GM12874 (cell line): ENCODE measurements around the gene ENTREP1.

Experiments
- TF ChIP-seq, protein P1 (sequence below): IDR thresholded peaks from 2 replicates; pipeline ENCODE4 v1.5.1; 2011; ENCODE audit warnings: low read depth, mild to moderate bottlenecking, control low read depth, low read length, moderate library complexity; ENCODE audit not compliant: insufficient read depth

The ENTREP1 gene

DNA sequence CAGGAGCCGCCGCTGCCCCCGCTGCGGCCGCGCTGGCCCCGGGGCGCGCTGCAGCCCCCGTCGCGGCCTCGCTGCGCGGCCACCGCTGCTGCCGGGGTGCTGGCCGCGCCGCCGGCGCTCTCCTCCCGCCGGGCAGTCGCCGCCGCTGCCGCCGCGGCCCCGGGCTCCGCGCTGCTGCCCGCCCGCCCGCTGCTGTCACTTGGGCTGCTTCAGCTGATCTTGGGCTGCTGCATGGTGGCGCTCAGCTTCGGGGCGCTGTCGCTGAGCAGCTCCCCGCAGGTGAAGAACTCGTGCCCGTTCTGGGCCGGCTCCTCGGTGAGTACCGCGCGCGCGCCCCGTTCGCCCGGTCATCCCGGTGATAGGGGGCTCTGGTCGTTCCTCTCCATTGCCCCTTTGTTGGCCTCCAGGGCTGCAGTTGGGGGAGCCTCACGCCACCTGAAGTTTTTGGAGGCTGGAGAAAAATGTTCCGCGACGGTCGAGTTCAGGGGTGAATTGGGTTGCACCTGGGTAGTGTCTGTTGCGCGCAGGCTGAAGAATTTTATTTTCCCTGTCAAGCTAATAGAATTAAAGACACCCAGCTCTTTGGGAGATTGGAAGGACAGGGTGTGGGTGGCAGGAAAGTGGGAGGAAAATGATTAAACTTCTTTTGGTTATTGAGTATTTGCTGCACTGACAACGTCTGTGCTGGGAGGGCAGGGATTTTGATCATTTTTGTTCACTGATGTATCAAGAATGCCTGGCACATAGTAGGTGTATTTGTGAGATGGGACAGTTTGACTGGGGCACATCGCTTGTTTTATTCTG is 596 bp downstream of the ENTREP1 start:
- TF ChIP-seq, protein P1, sequence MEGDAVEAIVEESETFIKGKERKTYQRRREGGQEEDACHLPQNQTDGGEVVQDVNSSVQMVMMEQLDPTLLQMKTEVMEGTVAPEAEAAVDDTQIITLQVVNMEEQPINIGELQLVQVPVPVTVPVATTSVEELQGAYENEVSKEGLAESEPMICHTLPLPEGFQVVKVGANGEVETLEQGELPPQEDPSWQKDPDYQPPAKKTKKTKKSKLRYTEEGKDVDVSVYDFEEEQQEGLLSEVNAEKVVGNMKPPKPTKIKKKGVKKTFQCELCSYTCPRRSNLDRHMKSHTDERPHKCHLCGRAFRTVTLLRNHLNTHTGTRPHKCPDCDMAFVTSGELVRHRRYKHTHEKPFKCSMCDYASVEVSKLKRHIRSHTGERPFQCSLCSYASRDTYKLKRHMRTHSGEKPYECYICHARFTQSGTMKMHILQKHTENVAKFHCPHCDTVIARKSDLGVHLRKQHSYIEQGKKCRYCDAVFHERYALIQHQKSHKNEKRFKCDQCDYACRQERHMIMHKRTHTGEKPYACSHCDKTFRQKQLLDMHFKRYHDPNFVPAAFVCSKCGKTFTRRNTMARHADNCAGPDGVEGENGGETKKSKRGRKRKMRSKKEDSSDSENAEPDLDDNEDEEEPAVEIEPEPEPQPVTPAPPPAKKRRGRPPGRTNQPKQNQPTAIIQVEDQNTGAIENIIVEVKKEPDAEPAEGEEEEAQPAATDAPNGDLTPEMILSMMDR, result no peak

GRCh38 chr9:69326261-69326660 is 1.2 kb downstream of the ENTREP1 start:
- TF ChIP-seq, protein P1, result no peak

DNA sequence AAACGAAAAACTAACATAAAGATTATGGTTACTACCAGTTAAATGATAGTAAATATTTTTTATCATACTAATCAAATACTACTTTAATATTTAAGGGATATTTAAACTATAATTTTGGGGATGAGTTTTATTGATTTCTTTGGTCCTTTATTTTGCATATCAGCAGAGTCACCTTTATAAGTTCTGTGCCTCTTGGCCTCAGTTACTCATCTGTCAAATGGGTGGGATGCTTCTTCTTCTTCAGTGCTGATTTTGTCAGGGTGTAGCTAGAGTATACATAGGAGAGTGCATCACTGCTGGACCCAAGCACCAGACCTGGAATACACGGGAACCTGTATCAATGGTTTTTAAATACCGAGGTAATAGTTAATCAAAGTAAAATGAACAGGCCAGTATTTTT is 5.6 kb downstream of the ENTREP1 start:
- TF ChIP-seq, protein P1, result no peak

- TF ChIP-seq, protein P1, result no peak
Observed at GRCh38 chr9:69331444-69331843, 6.4 kb downstream of the ENTREP1 start.

DNA sequence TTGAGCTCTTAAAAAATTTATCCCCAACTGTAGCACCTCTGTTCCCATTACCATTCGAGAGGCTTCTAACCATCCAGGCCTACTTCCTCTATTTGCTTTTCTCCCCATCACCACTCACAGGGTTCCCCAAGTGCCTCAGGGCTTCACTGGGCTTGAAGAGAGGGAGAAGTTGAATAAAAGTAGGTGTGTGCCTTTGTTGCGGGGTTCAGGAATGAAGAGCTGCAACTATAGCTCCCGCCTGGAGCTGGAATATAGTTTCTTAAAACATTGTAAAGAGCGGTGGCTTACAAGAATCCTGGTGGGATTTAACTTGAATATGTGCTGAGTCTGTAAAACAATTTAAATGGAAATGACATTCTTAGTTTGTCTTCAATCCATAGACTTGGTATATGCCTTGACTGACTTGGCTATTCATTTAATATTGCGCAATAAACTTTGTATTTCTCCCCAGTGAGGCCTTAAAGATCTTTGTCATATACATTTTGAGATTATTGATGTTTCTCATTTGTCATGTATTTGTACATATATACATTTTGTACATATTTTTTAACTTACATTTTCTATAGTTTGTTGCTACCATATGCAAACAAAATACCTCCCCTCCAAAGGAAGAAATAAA is 7.2 kb downstream of the ENTREP1 start:
- TF ChIP-seq, protein P1, result no peak

DNA sequence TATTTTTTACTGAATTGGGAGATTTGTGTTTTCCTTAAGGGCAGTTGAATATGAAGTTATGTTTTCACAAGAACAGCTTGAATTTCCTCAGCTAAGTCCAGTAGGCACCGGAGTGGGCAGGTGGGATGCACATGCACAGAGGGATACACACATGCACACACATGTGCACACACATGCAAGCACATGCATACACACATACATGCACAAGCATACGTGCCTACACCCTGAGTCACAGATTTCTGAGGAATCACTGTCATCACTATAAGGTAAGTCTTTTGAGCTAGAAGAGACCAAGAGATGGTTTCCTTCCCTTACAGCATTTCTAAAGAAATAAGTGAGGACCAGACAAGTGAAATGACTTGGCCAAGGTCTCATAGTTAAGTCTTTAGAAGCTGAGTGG is 8.7 kb downstream of the ENTREP1 start:
- TF ChIP-seq, protein P1, result no peak

- TF ChIP-seq, protein P1, result no peak
Observed at GRCh38 chr9:69334317-69334716, 9.3 kb downstream of the ENTREP1 start.
